MM.1S (cell line): ENCODE results near the gene ELOVL2.
"Not testable (repeated sequence)": the region's sequence is repeated elsewhere in the genome, so short reads cannot be mapped to it uniquely, and the experiment has no call there.

Experiments
- DNase-seq: peaks from one replicate; pipeline ENCODE4 v3.0.0-alpha.2; 2015
- H2AFZ ChIP-seq: fragments of 300-600 bp; sonication (generic); 2 replicates; pipeline ENCODE4 v1.6.0; 2016; ENCODE audit warnings: antibody characterized with exemption, low read length
- H3F3A ChIP-seq: fragments of 300-600 bp; sonication (generic); 2 replicates; pipeline ENCODE4 v1.6.1; 2016; ENCODE audit warnings: mild to moderate bottlenecking, antibody characterized with exemption, low read length, moderate library complexity, mixed read lengths; ENCODE audit not compliant: insufficient read depth
- H3K27ac ChIP-seq: fragments of 300-600 bp; sonication (generic); 2 replicates; pipeline ENCODE4 v1.5.1; 2016; ENCODE audit warnings: mild to moderate bottlenecking, low read length
- H3K27me3 ChIP-seq: fragments of 300-600 bp; sonication (generic); replicated peaks from 2 replicates; pipeline ENCODE4 v1.6.0; 2016; ENCODE audit warnings: low read length; ENCODE audit not compliant: insufficient read depth
- H3K36me3 ChIP-seq: fragments of 300-600 bp; sonication (generic); replicated peaks from 2 replicates; pipeline ENCODE4 v1.6.1; 2016; ENCODE audit warnings: mild to moderate bottlenecking, low read length, mixed read lengths; ENCODE audit not compliant: insufficient read depth
- H3K4me1 ChIP-seq: fragments of 300-600 bp; sonication (generic); 2 replicates; pipeline ENCODE4 v1.6.1; 2016; ENCODE audit warnings: low read length, mixed read lengths
- H3K4me2 ChIP-seq: fragments of 300-600 bp; sonication (generic); 2 replicates; pipeline ENCODE4 v1.6.0; 2016; ENCODE audit warnings: low read depth, low read length
- H3K4me3 ChIP-seq: fragments of 300-600 bp; sonication (generic); 2 replicates; pipeline ENCODE4 v1.5.1; 2016; ENCODE audit warnings: low read length, mixed read lengths
- H3K79me2 ChIP-seq: fragments of 300-600 bp; sonication (generic); 2 replicates; pipeline ENCODE4 v1.6.1; 2016; ENCODE audit warnings: mixed run types, low read length, mixed read lengths
- H3K9ac ChIP-seq: fragments of 300-600 bp; sonication (generic); 2 replicates; pipeline ENCODE4 v1.6.1; 2016; ENCODE audit warnings: low read length, mixed read lengths
- H3K9me2 ChIP-seq: fragments of 300-600 bp; sonication (generic); replicated peaks from 2 replicates; pipeline ENCODE4 v1.6.1; 2016; ENCODE audit warnings: mild to moderate bottlenecking, low read length, mixed read lengths; ENCODE audit not compliant: insufficient read depth
- H3K9me3 ChIP-seq: fragments of 300-600 bp; sonication (generic); replicated peaks from 2 replicates; pipeline ENCODE4 v1.6.1; 2016; ENCODE audit warnings: mild to moderate bottlenecking, low read length, mixed read lengths; ENCODE audit not compliant: insufficient read depth
- H4K20me1 ChIP-seq: fragments of 300-600 bp; sonication (generic); 2 replicates; pipeline ENCODE4 v1.6.1; 2016; ENCODE audit warnings: mild to moderate bottlenecking, low read length, moderate library complexity, mixed read lengths; ENCODE audit not compliant: insufficient read depth
- EZH2 ChIP-seq: fragments of 300-600 bp; sonication (generic); optimal IDR thresholded peaks from 2 replicates; pipeline ENCODE3; 2017; ENCODE audit warnings: low read depth, mild to moderate bottlenecking, antibody characterized with exemption, low read length, mixed read lengths
- EZH2phosphoT487 ChIP-seq: fragments of 300-600 bp; sonication (generic); IDR thresholded peaks from 2 replicates; pipeline ENCODE4 v1.6.1; 2018; ENCODE audit warnings: antibody characterized with exemption, low read length
- TF ChIP-seq, protein P1 (sequence below): fragments of 300-600 bp; sonication (generic); IDR thresholded peaks from 2 replicates; pipeline ENCODE4 v1.5.1; 2016; ENCODE audit warnings: antibody characterized with exemption, low read length, mixed read lengths

ELOVL2 gene

GRCh38 chr6:11089695-11090094, 45.6 kb upstream of the ELOVL2 start:
- H3F3A ChIP-seq = peaks cover 21% of the 10 kb centered on the region
- no peaks in the 10 kb centered on the region for H4K20me1 ChIP-seq
- no peak overlapping the region for H3K4me3 ChIP-seq
- H3K9me2 ChIP-seq = no peaks in the 10 kb centered on the region
- DNase-seq = no peak
- no peaks in the 10 kb centered on the region for H3K36me3 ChIP-seq
- peaks cover 12% of the 10 kb centered on the region for H3K4me1 ChIP-seq
- peaks cover 5% of the 10 kb centered on the region for H3K79me2 ChIP-seq
- H3K27ac ChIP-seq = no peak overlapping the region
- H3K9ac ChIP-seq = no peak overlapping the region
- no peaks in the 10 kb centered on the region for H3K27me3 ChIP-seq
- no peak for TF ChIP-seq EZH2
- no peak for TF ChIP-seq EZH2phosphoT487
- TF ChIP-seq, protein P1, sequence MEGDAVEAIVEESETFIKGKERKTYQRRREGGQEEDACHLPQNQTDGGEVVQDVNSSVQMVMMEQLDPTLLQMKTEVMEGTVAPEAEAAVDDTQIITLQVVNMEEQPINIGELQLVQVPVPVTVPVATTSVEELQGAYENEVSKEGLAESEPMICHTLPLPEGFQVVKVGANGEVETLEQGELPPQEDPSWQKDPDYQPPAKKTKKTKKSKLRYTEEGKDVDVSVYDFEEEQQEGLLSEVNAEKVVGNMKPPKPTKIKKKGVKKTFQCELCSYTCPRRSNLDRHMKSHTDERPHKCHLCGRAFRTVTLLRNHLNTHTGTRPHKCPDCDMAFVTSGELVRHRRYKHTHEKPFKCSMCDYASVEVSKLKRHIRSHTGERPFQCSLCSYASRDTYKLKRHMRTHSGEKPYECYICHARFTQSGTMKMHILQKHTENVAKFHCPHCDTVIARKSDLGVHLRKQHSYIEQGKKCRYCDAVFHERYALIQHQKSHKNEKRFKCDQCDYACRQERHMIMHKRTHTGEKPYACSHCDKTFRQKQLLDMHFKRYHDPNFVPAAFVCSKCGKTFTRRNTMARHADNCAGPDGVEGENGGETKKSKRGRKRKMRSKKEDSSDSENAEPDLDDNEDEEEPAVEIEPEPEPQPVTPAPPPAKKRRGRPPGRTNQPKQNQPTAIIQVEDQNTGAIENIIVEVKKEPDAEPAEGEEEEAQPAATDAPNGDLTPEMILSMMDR = no peak
- H3K9me3 ChIP-seq = no peaks in the 10 kb centered on the region
- no peak overlapping the region for H2AFZ ChIP-seq
- no peak overlapping the region for H3K4me2 ChIP-seq

- H3K9me2 ChIP-seq, H3K27ac ChIP-seq, H3K27me3 ChIP-seq, H3K36me3 ChIP-seq, H3K4me3 ChIP-seq, DNase-seq, H3K79me2 ChIP-seq, H3K4me1 ChIP-seq, H3F3A ChIP-seq, H4K20me1 ChIP-seq, H3K9me3 ChIP-seq, H3K9ac ChIP-seq, H2AFZ ChIP-seq, H3K4me2 ChIP-seq: not testable (repeated sequence)
Measured at GRCh38 chr6:11087141-11087812, 43.2 kb upstream of the ELOVL2 start.

DNA sequence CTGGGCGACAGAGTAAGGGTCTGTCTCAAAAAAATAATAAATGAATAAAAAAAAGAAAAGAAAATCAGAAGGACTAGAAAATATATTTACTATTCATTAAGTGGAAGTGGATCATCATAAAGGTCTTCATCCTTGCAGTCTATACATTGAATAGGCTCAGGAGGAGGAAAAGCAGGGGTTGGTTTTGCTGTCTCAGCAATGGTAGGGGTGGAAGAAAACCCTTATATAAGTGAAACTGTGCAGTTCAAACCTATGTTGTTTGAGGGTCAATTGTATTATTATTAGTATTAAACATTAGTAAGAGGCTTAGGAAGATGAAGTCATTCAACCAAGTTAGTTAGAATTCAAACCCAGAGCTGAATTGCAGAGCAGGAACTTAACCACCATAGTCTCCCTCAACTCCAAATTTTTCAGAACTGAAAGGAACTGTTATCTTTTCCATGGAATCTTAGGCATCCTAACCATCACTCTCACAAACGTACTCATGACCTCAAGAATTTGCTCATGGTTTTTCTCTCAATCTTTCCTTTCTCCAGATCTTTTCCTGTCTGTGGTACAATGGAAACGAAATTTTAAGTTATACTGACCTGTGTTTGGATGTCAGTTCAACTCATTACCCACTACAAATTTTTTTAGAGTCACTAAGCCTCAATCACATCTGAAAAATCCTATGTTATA, 41.8 kb upstream of the ELOVL2 start:
- H3K9ac ChIP-seq = no peak overlapping the region
- TF ChIP-seq, protein P1 = no peak
- TF ChIP-seq EZH2phosphoT487 (no peak), EZH2 (no peak)

GRCh38 chr6:11083956-11084355, 39.9 kb upstream of the ELOVL2 start:
- H3K79me2 ChIP-seq = no peaks in the 10 kb centered on the region
- TF ChIP-seq, protein P1 = no peak
- TF ChIP-seq EZH2phosphoT487 (no peak), EZH2 (no peak)
- no peaks in the 10 kb centered on the region for H3K4me1 ChIP-seq
- no peaks in the 10 kb centered on the region for H3K9me3 ChIP-seq
- H3K36me3 ChIP-seq = no peaks in the 10 kb centered on the region
- no peak overlapping the region for H3K4me2 ChIP-seq
- no peaks in the 10 kb centered on the region for H3K9me2 ChIP-seq
- no peaks in the 10 kb centered on the region for H3F3A ChIP-seq
- no peak overlapping the region for H2AFZ ChIP-seq
- no peak for DNase-seq
- no peak overlapping the region for H3K4me3 ChIP-seq
- no peak overlapping the region for H3K9ac ChIP-seq
- no peak overlapping the region for H3K27ac ChIP-seq
- H4K20me1 ChIP-seq = no peaks in the 10 kb centered on the region
- no peaks in the 10 kb centered on the region for H3K27me3 ChIP-seq

More for the DNA sequence above, 41.8 kb upstream of the ELOVL2 start:
- H2AFZ ChIP-seq = no peak overlapping the region
- no peak overlapping the region for H3K4me2 ChIP-seq
- no peaks in the 10 kb centered on the region for H3K4me1 ChIP-seq
- no peaks in the 10 kb centered on the region for H4K20me1 ChIP-seq
- no peaks in the 10 kb centered on the region for H3F3A ChIP-seq
- H3K79me2 ChIP-seq = no peaks in the 10 kb centered on the region
- H3K27ac ChIP-seq = no peak overlapping the region
- H3K9me3 ChIP-seq = no peaks in the 10 kb centered on the region
- no peak overlapping the region for H3K4me3 ChIP-seq
- no peak for DNase-seq
- no peaks in the 10 kb centered on the region for H3K9me2 ChIP-seq
- H3K27me3 ChIP-seq = no peaks in the 10 kb centered on the region
- no peaks in the 10 kb centered on the region for H3K36me3 ChIP-seq
